ENCODE data around the gene ZNF684.
"Not testable (repeated sequence)": the region's sequence is repeated elsewhere in the genome, so short reads cannot be mapped to it uniquely, and the experiment has no call there.

ZNF684 gene

GRCh38 chr1:40531381-40532061 is at the start of gene ZNF684:
Gene ZNF684, plus strand, starts transcription at chr1:40531637. Its CDS starts 1,530 bp downstream, at chr1:40533167.
- Mint-ChIP-seq H3K4me3 (peak within 1 kb of the TSS; percentile 96), H3K36me3 (ENCODE audit: low read depth) (peaks cover 19% of the 10 kb centered on the region), H3K4me1 (ENCODE audit: low read depth) (peaks cover 19% of the 10 kb centered on the region), H3K9me3 (peaks cover 17% of the 10 kb centered on the region), H3K27ac (peak within 1 kb of the TSS; percentile 92), H3K27me3 (no peaks in the 10 kb centered on the region)
- intact Hi-C loops (cut with micrococcal nuclease) = loop anchor here (5.0 kb wide), 1 partner anchor 274 kb away; the partner anchor contains the start of gene ZMPSTE24

- H3K27ac Mint-ChIP-seq = no peak overlapping the region
- no peak overlapping the region for H3K4me3 Mint-ChIP-seq
- intact Hi-C loops (cut with micrococcal nuclease) = no loop called here
- peaks cover 84% of the 10 kb centered on the region for H3K36me3 Mint-ChIP-seq (ENCODE audit: low read depth)
- H3K9me3 Mint-ChIP-seq = peaks cover 93% of the 10 kb centered on the region
- H3K27me3 Mint-ChIP-seq = no peaks in the 10 kb centered on the region
- no peaks in the 10 kb centered on the region for H3K4me1 Mint-ChIP-seq (ENCODE audit: low read depth)
Measured at GRCh38 chr1:40495315-40495903, 36.0 kb upstream of the ZNF684 start.

- H3K27ac Mint-ChIP-seq; H3K27me3 Mint-ChIP-seq; H3K4me1 Mint-ChIP-seq (ENCODE audit: low read depth); H3K4me3 Mint-ChIP-seq: not testable (repeated sequence)
- peaks cover 56% of the 10 kb centered on the region for H3K36me3 Mint-ChIP-seq (ENCODE audit: low read depth)
- intact Hi-C loops (cut with micrococcal nuclease) = loop anchor here (5.0 kb wide), 1 partner anchor 40 kb away; no protein-coding TSS in a partner anchor
- H3K9me3 Mint-ChIP-seq = peaks cover 92% of the 10 kb centered on the region
Measured at GRCh38 chr1:40502651-40503050, 28.8 kb upstream of the ZNF684 start.

GRCh38 chr1:40507973-40508372 is 23.5 kb upstream of the ZNF684 start:
- H3K4me1 Mint-ChIP-seq (ENCODE audit: low read depth) = peaks cover 9% of the 10 kb centered on the region
- H3K9me3 Mint-ChIP-seq = peaks cover 62% of the 10 kb centered on the region
- intact Hi-C loops (cut with micrococcal nuclease) = loop anchor here (2.0 kb wide), 1 partner anchor 29 kb away; no protein-coding TSS in a partner anchor
- H3K27ac Mint-ChIP-seq = peak overlapping the region; percentile 91
- H3K27me3 Mint-ChIP-seq = no peaks in the 10 kb centered on the region
- H3K4me3 Mint-ChIP-seq = peak overlapping the region; percentile 85
- H3K36me3 Mint-ChIP-seq (ENCODE audit: low read depth) = peaks cover 55% of the 10 kb centered on the region

GRCh38 chr1:40508375-40509341 is 22.8 kb upstream of the ZNF684 start, which contains the start of gene EXO5:
Gene EXO5, plus strand, starts transcription at chr1:40508767. Its CDS starts 5,778 bp downstream, at chr1:40514545.
- H3K4me3 Mint-ChIP-seq = peak within 1 kb of the TSS; percentile 85
- no peaks in the 10 kb centered on the region for H3K27me3 Mint-ChIP-seq
- H3K27ac Mint-ChIP-seq = peak within 1 kb of the TSS; percentile 91
- peaks cover 55% of the 10 kb centered on the region for H3K36me3 Mint-ChIP-seq (ENCODE audit: low read depth)
- H3K4me1 Mint-ChIP-seq (ENCODE audit: low read depth) = peaks cover 9% of the 10 kb centered on the region
- intact Hi-C loops (cut with micrococcal nuclease) = loop anchor here (2.0 kb wide), 1 partner anchor 30 kb away; no protein-coding TSS in a partner anchor
- peaks cover 55% of the 10 kb centered on the region for H3K9me3 Mint-ChIP-seq

GRCh38 chr1:40519517-40519916 is 11.9 kb upstream of the ZNF684 start:
- intact Hi-C loops (cut with micrococcal nuclease) = no loop called here
- H3K4me1 Mint-ChIP-seq (ENCODE audit: low read depth) = no peaks in the 10 kb centered on the region
- H3K36me3 Mint-ChIP-seq (ENCODE audit: low read depth) = peaks cover 26% of the 10 kb centered on the region
- peaks cover 74% of the 10 kb centered on the region for H3K9me3 Mint-ChIP-seq
- no peak overlapping the region for H3K27ac Mint-ChIP-seq
- H3K4me3 Mint-ChIP-seq = no peak overlapping the region
- H3K27me3 Mint-ChIP-seq = peaks cover under 1% of the 10 kb centered on the region

GRCh38 chr1:40530735-40531380 is 579 bp upstream of the ZNF684 start:
- Mint-ChIP-seq H3K4me3 (peak overlapping the region; percentile 96), H3K27me3 (no peaks in the 10 kb centered on the region), H3K27ac (peak overlapping the region; percentile 92), H3K9me3 (peaks cover 24% of the 10 kb centered on the region), H3K4me1 (ENCODE audit: low read depth) (peaks cover 19% of the 10 kb centered on the region), H3K36me3 (ENCODE audit: low read depth) (peaks cover 19% of the 10 kb centered on the region)
- intact Hi-C loops (cut with micrococcal nuclease) = loop anchor here (5.0 kb wide), 1 partner anchor 274 kb away; the partner anchor contains the start of gene ZMPSTE24

- H3K4me3 Mint-ChIP-seq = peak overlapping the region; percentile 96
- peaks cover 19% of the 10 kb centered on the region for H3K36me3 Mint-ChIP-seq (ENCODE audit: low read depth)
- peaks cover 19% of the 10 kb centered on the region for H3K4me1 Mint-ChIP-seq (ENCODE audit: low read depth)
- peak overlapping the region; percentile 92 for H3K27ac Mint-ChIP-seq
- H3K27me3 Mint-ChIP-seq = no peaks in the 10 kb centered on the region
- peaks cover 17% of the 10 kb centered on the region for H3K9me3 Mint-ChIP-seq
- intact Hi-C loops (cut with micrococcal nuclease) = loop anchor here (5.0 kb wide), 1 partner anchor 275 kb away; the partner anchor contains the start of gene ZMPSTE24
Measured at GRCh38 chr1:40532062-40532389, 589 bp downstream of the ZNF684 start.

- intact Hi-C loops (cut with micrococcal nuclease) = loop anchor here (5.0 kb wide), 1 partner anchor 276 kb away; the partner anchor contains the start of gene ZMPSTE24
- no peak overlapping the region for H3K4me3 Mint-ChIP-seq
- peaks cover 19% of the 10 kb centered on the region for H3K4me1 Mint-ChIP-seq (ENCODE audit: low read depth)
- H3K27me3 Mint-ChIP-seq = no peaks in the 10 kb centered on the region
- peak overlapping the region; percentile 92 for H3K27ac Mint-ChIP-seq
- H3K9me3 Mint-ChIP-seq = peaks cover 9% of the 10 kb centered on the region
- H3K36me3 Mint-ChIP-seq (ENCODE audit: low read depth) = peaks cover 20% of the 10 kb centered on the region
Measured at GRCh38 chr1:40532844-40533424, 1.5 kb downstream of the ZNF684 start.

- no peak overlapping the region for H3K4me3 Mint-ChIP-seq
- peaks cover 30% of the 10 kb centered on the region for H3K4me1 Mint-ChIP-seq (ENCODE audit: low read depth)
- peaks cover 28% of the 10 kb centered on the region for H3K36me3 Mint-ChIP-seq (ENCODE audit: low read depth)
- H3K27me3 Mint-ChIP-seq = no peaks in the 10 kb centered on the region
- intact Hi-C loops (cut with micrococcal nuclease) = loop anchor here (5.0 kb wide), 1 partner anchor 277 kb away; the partner anchor contains the start of gene ZMPSTE24
- no peak overlapping the region for H3K27ac Mint-ChIP-seq
- H3K9me3 Mint-ChIP-seq = peaks cover 7% of the 10 kb centered on the region
Measured at GRCh38 chr1:40534589-40534988, 3.2 kb downstream of the ZNF684 start.

- Mint-ChIP-seq H3K4me3 (no peak overlapping the region), H3K27me3 (no peaks in the 10 kb centered on the region), H3K36me3 (ENCODE audit: low read depth) (peaks cover 37% of the 10 kb centered on the region), H3K4me1 (ENCODE audit: low read depth) (peaks cover 33% of the 10 kb centered on the region), H3K9me3 (no peaks in the 10 kb centered on the region), H3K27ac (no peak overlapping the region)
- intact Hi-C loops (cut with micrococcal nuclease) = no loop called here
Measured at GRCh38 chr1:40535732-40536131, 4.3 kb downstream of the ZNF684 start.

- H3K27me3 Mint-ChIP-seq = no peaks in the 10 kb centered on the region
- H3K36me3 Mint-ChIP-seq (ENCODE audit: low read depth) = peaks cover 62% of the 10 kb centered on the region
- H3K27ac Mint-ChIP-seq = peak overlapping the region; percentile 37
- peaks cover 19% of the 10 kb centered on the region for H3K4me1 Mint-ChIP-seq (ENCODE audit: low read depth)
- H3K9me3 Mint-ChIP-seq = peaks cover 9% of the 10 kb centered on the region
- intact Hi-C loops (cut with micrococcal nuclease) = no loop called here
- H3K4me3 Mint-ChIP-seq = no peak overlapping the region
Measured at GRCh38 chr1:40539338-40539737, 7.9 kb downstream of the ZNF684 start.

GRCh38 chr1:40546957-40547356 is 15.5 kb downstream of the ZNF684 start:
- Mint-ChIP-seq H3K27me3 (no peaks in the 10 kb centered on the region), H3K27ac (no peak overlapping the region), H3K9me3 (peaks cover 36% of the 10 kb centered on the region), H3K4me3 (no peak overlapping the region), H3K4me1 (ENCODE audit: low read depth) (no peaks in the 10 kb centered on the region), H3K36me3 (ENCODE audit: low read depth) (peaks cover 61% of the 10 kb centered on the region)
- intact Hi-C loops (cut with micrococcal nuclease) = no loop called here
